ENCODE data around the gene FAR1.

FAR1 gene

GRCh38 chr11:13699870-13700269 lies 31.4 kb downstream of the FAR1 start:
- Histone ChIP-seq H3K4me3 (ENCODE audit: low read length in 2 of 2) (no peak overlapping the region), H3K27ac (ENCODE audit: low read depth in 2 of 2, low read length in 2 of 2) (no peak overlapping the region), H3K9ac (ENCODE audit: low read depth in 1 of 2, low read length in 2 of 2) (no peak overlapping the region), H3K4me1 (ENCODE audit: control insufficient read depth in 2 of 2, insufficient read depth in 2 of 2, low read length in 2 of 2) (peaks cover 3 to 7% of the 10 kb centered on the region in 2 donors), H3K9me3 (ENCODE audit: control insufficient read depth in 2 of 2, low read length in 2 of 2) (no peaks in the 10 kb centered on the region), H3K27me3 (ENCODE audit: control insufficient read depth in 2 of 2, insufficient read depth in 2 of 2, low read length in 2 of 2) (no peaks in the 10 kb centered on the region), H3K36me3 (ENCODE audit: control insufficient read depth in 2 of 2, insufficient read depth in 2 of 2, low read length in 2 of 2) (peaks cover 2 to 14% of the 10 kb centered on the region in 2 donors)

DNA sequence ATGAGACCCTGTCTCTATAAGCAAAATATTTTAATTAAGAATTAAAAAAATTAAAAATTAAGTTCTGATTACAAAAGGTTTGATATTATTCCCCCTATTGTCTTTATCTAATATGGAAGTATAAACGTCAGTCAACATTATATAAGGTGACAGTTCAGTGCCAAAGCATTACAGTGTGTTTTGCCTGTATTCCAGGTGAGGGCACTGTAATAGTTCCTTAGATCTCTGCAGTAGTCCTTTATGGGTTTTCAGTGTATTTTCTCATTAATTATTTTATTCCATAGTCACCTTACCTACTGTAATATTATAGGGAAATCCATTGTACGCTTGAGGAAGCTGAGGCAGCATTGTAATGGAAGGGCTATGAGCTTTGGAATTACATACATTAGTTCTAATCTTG lies 33.0 kb downstream of the FAR1 start:
- H3K9ac ChIP-seq (ENCODE audit: low read depth in 1 of 2, low read length in 2 of 2), result no peak overlapping the region
- H3K27ac ChIP-seq (ENCODE audit: low read depth in 2 of 2, low read length in 2 of 2), result no peak overlapping the region
- peaks cover 2 to 14% of the 10 kb centered on the region in 2 donors for H3K36me3 ChIP-seq (ENCODE audit: control insufficient read depth in 2 of 2, insufficient read depth in 2 of 2, low read length in 2 of 2)

GRCh38 chr11:13702071-13702470 lies 33.6 kb downstream of the FAR1 start:
- Histone ChIP-seq H3K4me3 (ENCODE audit: low read length in 2 of 2) (no peak overlapping the region), H3K36me3 (ENCODE audit: control insufficient read depth in 2 of 2, insufficient read depth in 2 of 2, low read length in 2 of 2) (peaks cover 2 to 10% of the 10 kb centered on the region in 2 donors), H3K4me1 (ENCODE audit: control insufficient read depth in 2 of 2, insufficient read depth in 2 of 2, low read length in 2 of 2) (peaks cover 3% of the 10 kb centered on the region in 2 donors), H3K9ac (ENCODE audit: low read depth in 1 of 2, low read length in 2 of 2) (no peak overlapping the region), H3K27me3 (ENCODE audit: control insufficient read depth in 2 of 2, insufficient read depth in 2 of 2, low read length in 2 of 2) (no peaks in the 10 kb centered on the region), H3K27ac (ENCODE audit: low read depth in 2 of 2, low read length in 2 of 2) (no peak overlapping the region), H3K9me3 (ENCODE audit: control insufficient read depth in 2 of 2, low read length in 2 of 2) (no peaks in the 10 kb centered on the region)

More for the DNA sequence above, 33.0 kb downstream of the FAR1 start:
- H3K27me3 ChIP-seq (ENCODE audit: control insufficient read depth in 2 of 2, insufficient read depth in 2 of 2, low read length in 2 of 2), result no peaks in the 10 kb centered on the region
- no peaks in the 10 kb centered on the region for H3K9me3 ChIP-seq (ENCODE audit: control insufficient read depth in 2 of 2, low read length in 2 of 2)
- no peak overlapping the region for H3K4me3 ChIP-seq (ENCODE audit: low read length in 2 of 2)
- H3K4me1 ChIP-seq (ENCODE audit: control insufficient read depth in 2 of 2, insufficient read depth in 2 of 2, low read length in 2 of 2), result peaks cover 3% of the 10 kb centered on the region in 2 donors

- Histone ChIP-seq H3K27me3 (ENCODE audit: control insufficient read depth in 2 of 2, insufficient read depth in 2 of 2, low read length in 2 of 2) (no peaks in the 10 kb centered on the region), H3K4me3 (ENCODE audit: low read length in 2 of 2) (no peak overlapping the region), H3K9ac (ENCODE audit: low read depth in 1 of 2, low read length in 2 of 2) (no peak overlapping the region), H3K9me3 (ENCODE audit: control insufficient read depth in 2 of 2, low read length in 2 of 2) (no peaks in the 10 kb centered on the region), H3K27ac (ENCODE audit: low read depth in 2 of 2, low read length in 2 of 2) (no peak overlapping the region), H3K36me3 (ENCODE audit: control insufficient read depth in 2 of 2, insufficient read depth in 2 of 2, low read length in 2 of 2) (peaks cover 9 to 33% of the 10 kb centered on the region in 2 donors), H3K4me1 (ENCODE audit: control insufficient read depth in 2 of 2, insufficient read depth in 2 of 2, low read length in 2 of 2) (no peaks in the 10 kb centered on the region)
Observed at GRCh38 chr11:13705710-13706109, 37.2 kb downstream of the FAR1 start.

DNA sequence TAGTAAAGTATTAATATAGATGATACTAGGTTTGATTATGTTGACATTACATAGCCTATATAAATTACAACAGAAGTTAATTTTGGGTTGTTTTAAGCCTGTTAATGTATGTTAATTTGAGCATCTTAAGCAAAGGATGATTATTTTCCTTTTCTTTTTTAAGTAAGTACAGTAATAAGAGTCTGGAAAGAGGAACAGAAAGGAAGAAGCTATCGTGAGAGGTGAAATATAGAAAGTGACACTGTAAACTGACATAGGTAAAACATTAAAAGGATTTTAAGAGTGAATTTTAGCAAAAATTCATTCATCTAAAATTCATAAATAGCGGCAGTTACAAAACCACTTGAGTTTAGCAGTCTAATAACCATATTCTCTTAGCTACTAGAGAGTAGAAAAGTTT lies 45.5 kb downstream of the FAR1 start:
- Histone ChIP-seq H3K4me1 (ENCODE audit: control insufficient read depth in 2 of 2, insufficient read depth in 2 of 2, low read length in 2 of 2) (no peaks in the 10 kb centered on the region), H3K27me3 (ENCODE audit: control insufficient read depth in 2 of 2, insufficient read depth in 2 of 2, low read length in 2 of 2) (no peaks in the 10 kb centered on the region), H3K9ac (ENCODE audit: low read depth in 1 of 2, low read length in 2 of 2) (no peak overlapping the region), H3K27ac (ENCODE audit: low read depth in 2 of 2, low read length in 2 of 2) (no peak overlapping the region), H3K4me3 (ENCODE audit: low read length in 2 of 2) (no peak overlapping the region), H3K36me3 (ENCODE audit: control insufficient read depth in 2 of 2, insufficient read depth in 2 of 2, low read length in 2 of 2) (peaks cover 44% of the 10 kb centered on the region in 2 donors), H3K9me3 (ENCODE audit: control insufficient read depth in 2 of 2, low read length in 2 of 2) (no peaks in the 10 kb centered on the region)

GRCh38 chr11:13717331-13717730 lies 48.9 kb downstream of the FAR1 start:
- peaks cover 28 to 29% of the 10 kb centered on the region in 2 donors for H3K36me3 ChIP-seq (ENCODE audit: control insufficient read depth in 2 of 2, insufficient read depth in 2 of 2, low read length in 2 of 2)
- H3K4me1 ChIP-seq (ENCODE audit: control insufficient read depth in 2 of 2, insufficient read depth in 2 of 2, low read length in 2 of 2), result no peaks in the 10 kb centered on the region
- no peak overlapping the region for H3K27ac ChIP-seq (ENCODE audit: low read depth in 2 of 2, low read length in 2 of 2)
- H3K27me3 ChIP-seq (ENCODE audit: control insufficient read depth in 2 of 2, insufficient read depth in 2 of 2, low read length in 2 of 2), result no peaks in the 10 kb centered on the region
- H3K9me3 ChIP-seq (ENCODE audit: control insufficient read depth in 2 of 2, low read length in 2 of 2), result no peaks in the 10 kb centered on the region
- H3K9ac ChIP-seq (ENCODE audit: low read depth in 1 of 2, low read length in 2 of 2), result no peak overlapping the region
- H3K4me3 ChIP-seq (ENCODE audit: low read length in 2 of 2), result no peak overlapping the region

GRCh38 chr11:13718394-13718793 lies 49.9 kb downstream of the FAR1 start:
- H3K9ac ChIP-seq (ENCODE audit: low read depth in 1 of 2, low read length in 2 of 2), result no peak overlapping the region
- peaks cover 30 to 33% of the 10 kb centered on the region in 2 donors for H3K36me3 ChIP-seq (ENCODE audit: control insufficient read depth in 2 of 2, insufficient read depth in 2 of 2, low read length in 2 of 2)
- H3K4me1 ChIP-seq (ENCODE audit: control insufficient read depth in 2 of 2, insufficient read depth in 2 of 2, low read length in 2 of 2), result no peaks in the 10 kb centered on the region

DNA sequence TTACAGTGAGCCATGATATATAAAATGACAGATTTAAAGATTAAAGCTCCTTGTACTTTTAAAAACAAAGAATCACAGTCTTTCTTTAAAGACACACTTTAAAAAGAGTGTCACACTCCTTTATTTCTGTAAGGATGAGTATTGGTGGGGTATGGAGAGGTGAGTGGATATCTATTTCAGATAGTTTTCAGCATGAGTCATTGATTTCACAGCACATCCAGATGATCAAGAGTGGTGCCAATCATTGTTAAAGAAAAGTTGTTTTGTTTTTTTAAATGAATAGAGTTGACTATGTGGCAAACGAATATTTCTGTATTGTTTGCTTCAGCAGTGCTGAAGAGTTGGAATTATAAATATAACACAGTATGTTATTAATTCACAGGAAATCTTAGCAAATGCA lies 52.5 kb downstream of the FAR1 start:
- Histone ChIP-seq H3K27ac (ENCODE audit: low read depth in 2 of 2, low read length in 2 of 2) (no peak overlapping the region), H3K9me3 (ENCODE audit: control insufficient read depth in 2 of 2, low read length in 2 of 2) (no peaks in the 10 kb centered on the region), H3K9ac (ENCODE audit: low read depth in 1 of 2, low read length in 2 of 2) (no peak overlapping the region), H3K36me3 (ENCODE audit: control insufficient read depth in 2 of 2, insufficient read depth in 2 of 2, low read length in 2 of 2) (peaks cover 24 to 25% of the 10 kb centered on the region in 2 donors), H3K4me3 (ENCODE audit: low read length in 2 of 2) (no peak overlapping the region), H3K27me3 (ENCODE audit: control insufficient read depth in 2 of 2, insufficient read depth in 2 of 2, low read length in 2 of 2) (no peaks in the 10 kb centered on the region), H3K4me1 (ENCODE audit: control insufficient read depth in 2 of 2, insufficient read depth in 2 of 2, low read length in 2 of 2) (no peaks in the 10 kb centered on the region)

More at GRCh38 chr11:13718394-13718793, 49.9 kb downstream of the FAR1 start:
- H3K27me3 ChIP-seq (ENCODE audit: control insufficient read depth in 2 of 2, insufficient read depth in 2 of 2, low read length in 2 of 2), result no peaks in the 10 kb centered on the region
- no peaks in the 10 kb centered on the region for H3K9me3 ChIP-seq (ENCODE audit: control insufficient read depth in 2 of 2, low read length in 2 of 2)
- H3K4me3 ChIP-seq (ENCODE audit: low read length in 2 of 2), result no peak overlapping the region
- no peak overlapping the region for H3K27ac ChIP-seq (ENCODE audit: low read depth in 2 of 2, low read length in 2 of 2)

DNA sequence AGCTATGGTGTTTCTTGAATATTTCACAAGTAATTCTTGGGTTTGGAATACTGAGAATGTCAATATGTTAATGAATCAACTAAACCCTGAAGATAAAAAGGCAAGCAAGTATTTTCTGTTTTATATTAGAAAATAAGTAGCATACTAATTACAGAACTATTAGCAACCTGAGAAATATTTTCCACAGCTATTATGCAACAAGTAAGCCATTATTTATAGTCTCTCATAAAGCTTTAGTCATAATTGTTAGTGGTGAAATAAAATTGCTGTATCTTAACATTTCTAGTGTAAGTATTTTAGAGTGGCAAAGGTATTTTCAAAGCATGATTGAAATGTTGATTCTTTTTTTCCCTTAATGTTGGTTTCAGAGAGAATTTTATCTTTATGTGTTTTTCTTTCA lies 53.3 kb downstream of the FAR1 start:
- Histone ChIP-seq H3K9me3 (ENCODE audit: control insufficient read depth in 2 of 2, low read length in 2 of 2) (no peaks in the 10 kb centered on the region), H3K27ac (ENCODE audit: low read depth in 2 of 2, low read length in 2 of 2) (no peak overlapping the region), H3K27me3 (ENCODE audit: control insufficient read depth in 2 of 2, insufficient read depth in 2 of 2, low read length in 2 of 2) (no peaks in the 10 kb centered on the region), H3K9ac (ENCODE audit: low read depth in 1 of 2, low read length in 2 of 2) (no peak overlapping the region), H3K36me3 (ENCODE audit: control insufficient read depth in 2 of 2, insufficient read depth in 2 of 2, low read length in 2 of 2) (peaks cover 21 to 27% of the 10 kb centered on the region in 2 donors), H3K4me3 (ENCODE audit: low read length in 2 of 2) (no peak overlapping the region), H3K4me1 (ENCODE audit: control insufficient read depth in 2 of 2, insufficient read depth in 2 of 2, low read length in 2 of 2) (no peaks in the 10 kb centered on the region)

- Histone ChIP-seq H3K9ac (ENCODE audit: low read depth in 1 of 2, low read length in 2 of 2) (no peak overlapping the region), H3K27me3 (ENCODE audit: control insufficient read depth in 2 of 2, insufficient read depth in 2 of 2, low read length in 2 of 2) (no peaks in the 10 kb centered on the region), H3K36me3 (ENCODE audit: control insufficient read depth in 2 of 2, insufficient read depth in 2 of 2, low read length in 2 of 2) (peaks cover 25 to 27% of the 10 kb centered on the region in 2 donors), H3K4me3 (ENCODE audit: low read length in 2 of 2) (no peak overlapping the region), H3K27ac (ENCODE audit: low read depth in 2 of 2, low read length in 2 of 2) (no peak overlapping the region), H3K9me3 (ENCODE audit: control insufficient read depth in 2 of 2, low read length in 2 of 2) (no peaks in the 10 kb centered on the region), H3K4me1 (ENCODE audit: control insufficient read depth in 2 of 2, insufficient read depth in 2 of 2, low read length in 2 of 2) (no peaks in the 10 kb centered on the region)
Observed at GRCh38 chr11:13726456-13726855, 58.0 kb downstream of the FAR1 start.

- Histone ChIP-seq H3K9me3 (ENCODE audit: control insufficient read depth in 2 of 2, low read length in 2 of 2) (no peaks in the 10 kb centered on the region), H3K27me3 (ENCODE audit: control insufficient read depth in 2 of 2, insufficient read depth in 2 of 2, low read length in 2 of 2) (no peaks in the 10 kb centered on the region), H3K9ac (ENCODE audit: low read depth in 1 of 2, low read length in 2 of 2) (no peak overlapping the region), H3K4me3 (ENCODE audit: low read length in 2 of 2) (no peak overlapping the region), H3K36me3 (ENCODE audit: control insufficient read depth in 2 of 2, insufficient read depth in 2 of 2, low read length in 2 of 2) (peaks cover 22 to 24% of the 10 kb centered on the region in 2 donors), H3K27ac (ENCODE audit: low read depth in 2 of 2, low read length in 2 of 2) (no peak overlapping the region), H3K4me1 (ENCODE audit: control insufficient read depth in 2 of 2, insufficient read depth in 2 of 2, low read length in 2 of 2) (no peaks in the 10 kb centered on the region)
Observed at GRCh38 chr11:13728076-13728475, 59.6 kb downstream of the FAR1 start.

Data from mucosa of rectum (tissue), 2 donors.